NCI-H146 (cell line): Measurements from ENCODE around the gene AGPAT1.
A peak's percentile ranks its signal among the peaks of the same experiment; 100 is the strongest.
"Not testable (repeated sequence)": the region's sequence is repeated elsewhere in the genome, so short reads cannot be mapped to it uniquely, and the experiment has no call there.

ENCODE experiments used
- DNase-seq: peaks from one replicate; lab custom pipeline; 2025; lab: John Stamatoyannopoulos, UW

Gene AGPAT1

GRCh38 chr6:32198866-32199265, 23.0 kb upstream of the AGPAT1 start:
- no peak for DNase-seq

DNA sequence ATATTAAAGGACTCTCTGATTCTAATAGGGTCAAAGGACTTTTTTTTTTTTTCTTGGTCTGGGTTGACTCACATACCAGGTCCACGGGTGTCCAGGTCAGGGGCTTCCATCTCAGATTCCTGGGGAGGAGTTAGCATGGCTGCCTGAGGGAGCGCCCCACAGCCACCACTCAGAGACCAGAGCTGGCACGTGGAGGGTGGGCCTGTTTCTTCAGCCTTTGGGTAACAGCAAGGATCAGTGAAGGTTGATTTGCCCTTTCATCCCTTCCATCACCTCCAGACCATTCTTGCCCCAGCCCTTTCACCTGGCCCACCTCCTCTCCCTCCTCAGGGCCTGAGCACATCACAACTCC, 22.4 kb upstream of the AGPAT1 start:
- DNase-seq: no peak

GRCh38 chr6:32196682-32197616, 21.1 kb upstream of the AGPAT1 start:
- peak; percentile 40 for DNase-seq

GRCh38 chr6:32195902-32196681, 20.2 kb upstream of the AGPAT1 start:
- peak; percentile 90 for DNase-seq

DNA sequence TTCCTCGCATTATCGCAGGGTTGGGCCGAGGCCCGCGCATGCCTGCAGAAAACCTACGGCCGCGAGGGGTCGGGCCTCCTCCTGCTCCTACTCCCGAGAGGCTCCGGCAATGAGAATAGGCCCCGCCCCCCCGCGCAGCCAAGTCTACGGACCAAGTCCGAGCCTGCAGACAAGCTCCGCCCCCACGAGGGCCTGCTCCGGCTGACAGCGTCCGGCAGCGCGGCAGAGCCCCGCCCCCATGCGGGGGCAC, 19.7 kb upstream of the AGPAT1 start:
- DNase-seq: peak; percentile 100

- peak; percentile 28 for DNase-seq
Observed at GRCh38 chr6:32194825-32195651, 19.2 kb upstream of the AGPAT1 start.

GRCh38 chr6:32194388-32194787, 18.5 kb upstream of the AGPAT1 start:
- no peak for DNase-seq

DNA sequence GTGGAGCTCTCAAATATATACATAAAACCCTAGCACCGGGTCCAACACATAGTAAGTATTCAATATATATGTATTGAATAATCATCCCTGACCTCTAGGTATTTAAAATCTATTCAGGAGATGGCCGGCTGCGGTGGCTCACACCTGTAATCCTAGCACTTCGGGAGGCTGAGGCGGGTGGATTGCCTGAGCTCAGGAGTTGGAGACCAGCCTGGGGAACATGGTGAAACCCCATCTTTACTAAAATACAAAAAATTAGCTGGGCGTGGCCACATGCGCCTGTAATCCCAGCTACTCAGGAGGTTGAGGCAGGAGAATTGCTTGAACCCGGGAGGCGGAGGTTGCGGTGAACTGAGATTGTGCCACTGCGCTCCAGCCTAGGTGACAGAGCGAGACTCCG, 17.2 kb upstream of the AGPAT1 start:
- DNase-seq: not testable (repeated sequence)

- DNase-seq: no peak
Observed at GRCh38 chr6:32192608-32193039, 16.7 kb upstream of the AGPAT1 start, which contains the start of gene GPSM3. Gene GPSM3 (minus strand): TSS chr6:32192643. CDS start chr6:32192513, 130 bp downstream.

DNA sequence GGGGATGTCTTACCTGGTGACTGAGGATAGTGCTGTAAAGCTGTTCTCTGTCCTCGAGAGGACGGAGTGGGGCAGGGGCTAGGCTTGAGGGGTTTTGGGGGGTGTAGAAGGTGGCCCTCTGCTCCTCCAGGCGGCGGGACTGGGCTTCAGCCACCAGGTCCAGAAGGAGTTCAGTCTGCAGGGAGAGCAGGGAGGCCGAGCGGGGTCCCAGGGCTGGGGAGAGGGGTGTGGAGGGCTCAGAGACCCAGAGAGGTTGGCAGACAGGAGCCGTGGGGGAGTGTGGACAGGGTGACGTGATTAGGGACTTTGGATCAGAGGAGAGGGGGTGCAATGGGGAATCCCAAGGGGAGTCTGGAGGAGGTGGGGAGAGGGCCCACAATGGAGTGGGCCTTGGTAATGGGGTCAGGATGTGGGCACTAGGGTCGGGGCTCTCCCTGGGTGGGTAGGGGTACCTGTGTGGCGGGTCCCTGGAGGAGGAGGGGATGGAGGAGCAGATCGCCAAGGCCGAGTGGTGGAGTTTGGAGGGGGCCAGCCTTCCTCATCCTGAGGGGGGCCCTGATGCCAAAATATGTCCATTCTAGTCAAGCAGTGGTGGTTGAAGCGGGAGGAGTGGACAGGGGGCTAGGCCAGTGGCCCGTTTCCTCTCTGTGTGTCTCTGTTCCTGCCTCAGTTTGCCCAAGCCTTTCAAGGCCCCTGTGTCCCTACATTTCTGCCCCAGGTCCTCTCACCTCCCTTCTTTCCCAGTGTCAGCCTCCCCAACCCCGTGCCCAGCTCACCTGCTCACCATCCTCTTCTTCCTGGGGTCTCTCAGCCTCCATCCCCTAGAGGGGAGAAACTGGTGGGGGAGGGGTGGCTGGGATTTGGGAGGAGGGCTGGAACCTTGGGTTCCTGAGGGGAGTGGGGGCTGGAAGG, 16.1 kb upstream of the AGPAT1 start:
- DNase-seq: no peak

DNA sequence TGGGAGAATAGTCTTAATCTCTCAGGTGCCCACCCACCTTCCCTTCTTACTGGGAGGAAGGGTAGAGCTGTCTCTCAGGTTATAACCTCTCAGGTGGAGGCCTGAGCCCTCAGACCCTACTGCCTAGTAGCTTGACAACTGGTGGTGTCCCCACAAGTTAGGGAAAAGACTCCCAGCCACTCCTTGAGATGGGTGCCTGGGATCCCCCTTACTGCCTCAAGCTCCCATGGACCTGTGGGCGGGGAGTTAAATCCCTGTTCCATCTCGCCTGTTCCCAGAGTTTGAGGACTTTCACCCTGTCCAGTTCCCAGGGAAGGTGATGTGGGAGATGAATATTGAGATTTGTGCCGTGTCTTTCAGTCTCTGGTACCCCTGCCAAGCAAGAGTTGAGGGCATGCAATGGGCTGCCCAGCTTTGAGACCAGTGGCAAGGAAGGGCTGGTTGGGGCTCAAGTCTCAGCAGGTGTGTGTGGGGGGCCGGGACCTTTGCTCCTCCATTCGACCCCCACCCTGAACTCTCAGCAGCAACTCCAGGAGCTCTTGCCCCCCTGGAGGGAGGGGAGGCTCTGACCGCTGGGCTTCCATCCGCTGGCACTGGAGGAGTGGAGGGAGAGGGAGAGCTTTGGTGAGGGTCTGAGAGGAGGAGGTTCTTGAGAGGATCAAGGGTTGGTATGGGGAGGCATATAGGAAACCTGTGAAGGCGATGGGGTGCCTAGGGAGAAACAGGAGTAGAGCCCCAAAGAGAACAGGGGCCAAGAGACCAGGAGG, 15.2 kb upstream of the AGPAT1 start:
- no peak for DNase-seq

GRCh38 chr6:32190054-32190851, 14.4 kb upstream of the AGPAT1 start, which contains the start of gene PBX2:
Gene PBX2 (minus strand): TSS chr6:32190202. CDS start chr6:32189915, 287 bp downstream.
- peak; percentile 89 for DNase-seq

DNA sequence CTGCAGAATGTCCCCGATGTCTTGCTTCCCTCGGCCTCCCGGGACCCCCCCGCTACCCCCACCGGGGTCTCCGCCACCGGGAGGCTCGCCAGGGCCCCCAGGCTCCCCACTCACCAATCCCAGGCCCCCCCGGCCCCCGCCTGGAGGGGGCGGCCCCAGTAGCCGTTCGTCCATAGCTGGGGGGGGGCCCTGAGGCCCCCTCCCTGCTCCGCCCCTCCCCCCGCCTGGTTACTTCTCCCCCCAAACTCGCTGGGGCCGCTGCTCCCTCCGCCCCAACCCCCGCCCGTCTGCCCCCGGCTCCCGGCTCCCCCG, 13.8 kb upstream of the AGPAT1 start:
- no peak for DNase-seq

GRCh38 chr6:32189069-32189741, 13.3 kb upstream of the AGPAT1 start:
- DNase-seq: no peak

- DNase-seq: no peak
Observed at GRCh38 chr6:32188381-32189068, 12.6 kb upstream of the AGPAT1 start.

DNA sequence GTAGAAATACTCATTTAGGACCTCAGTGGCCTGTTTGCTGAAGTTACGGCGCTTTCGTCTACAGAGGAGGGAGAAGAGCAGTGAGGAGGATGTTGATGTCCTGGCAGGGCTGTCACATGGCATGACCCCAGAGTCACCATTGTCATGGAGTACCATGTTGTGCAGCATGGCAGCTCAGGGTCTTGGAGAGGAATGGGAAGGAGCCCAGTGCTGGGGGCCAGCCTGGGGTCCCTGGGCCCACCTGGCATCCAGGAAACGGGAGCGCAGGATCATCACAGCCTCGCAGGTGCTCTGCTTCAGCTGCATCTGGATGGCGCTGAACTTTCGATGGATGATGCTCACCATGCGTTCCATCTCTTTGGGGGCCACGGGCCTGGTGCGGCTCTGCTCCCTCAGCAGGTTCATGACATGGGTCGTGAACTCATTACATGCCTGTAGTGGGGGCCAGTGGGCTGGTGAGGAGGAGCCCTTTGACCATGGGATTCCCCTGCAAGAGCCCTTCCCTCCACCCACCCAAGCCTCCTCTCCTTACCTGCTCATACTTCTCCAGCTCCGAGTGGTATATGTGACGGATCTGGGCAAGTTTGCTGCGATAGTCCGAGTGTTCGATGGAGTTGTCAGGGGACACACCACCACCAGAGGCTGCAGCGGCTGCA, 12.0 kb upstream of the AGPAT1 start:
- not testable (repeated sequence) for DNase-seq

DNA sequence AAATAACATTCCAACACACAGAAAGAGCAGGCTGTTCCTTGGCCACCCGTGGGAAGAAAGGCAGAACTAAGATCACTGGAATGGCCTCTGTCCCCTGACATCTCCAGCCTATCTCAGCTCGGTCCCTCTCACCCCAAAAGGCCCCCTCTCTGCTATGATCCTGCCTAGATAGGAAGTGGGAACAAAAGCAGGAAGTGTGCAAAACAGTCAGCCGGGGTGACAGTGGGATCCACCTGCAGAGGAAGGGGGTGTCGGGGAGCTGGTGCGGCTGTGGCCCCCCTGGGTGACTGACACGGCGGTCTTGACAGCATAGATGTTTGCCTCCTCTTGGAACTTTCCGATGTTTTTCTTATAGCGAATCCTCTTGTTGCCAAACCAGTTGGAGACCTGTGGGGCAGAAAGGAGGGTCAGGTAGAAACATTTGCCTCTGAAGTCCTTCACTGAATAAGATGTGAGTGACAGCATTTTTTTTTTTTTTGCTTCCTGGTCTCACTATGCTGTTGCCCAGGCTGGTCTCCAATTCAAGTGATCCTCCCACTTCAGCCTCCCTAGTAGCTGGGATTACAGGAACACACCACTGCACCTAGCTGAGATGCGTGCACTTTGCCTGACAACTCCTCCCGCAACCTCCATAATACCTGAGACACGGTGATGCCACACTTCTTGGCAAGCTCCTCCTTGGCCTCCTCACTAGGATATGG, 11.3 kb upstream of the AGPAT1 start:
- DNase-seq: no peak
